Activated CD4-positive, alpha-beta T cell treated with anti-CD3 and anti-CD28 coated beads, Interleukin-2, amount 10 ng/mL, durations not matched to agents 7 days and 5 days (primary cell): ENCODE data around the gene MBIP. TPM values are rescaled to one million over a fixed set of nuclear protein-coding genes. Genes with fewer than 3 reads are reported as not detected.

ENCODE experiments used
- CTCF ChIA-PET: fragments of 350-600 bp; sonication (Branson Sonifier 250); formaldehyde crosslinking; loops from one replicate; lab custom pipeline; 2021; ENCODE audit warnings: antibody characterized with exemption; lab: Charles Lee
- POLR2A ChIA-PET: fragments of 350-600 bp; sonication (Branson Sonifier 250); formaldehyde crosslinking; loops from one replicate; lab custom pipeline; 2021; ENCODE audit warnings: antibody characterized with exemption; lab: Charles Lee
- DNase-seq: peaks from one replicate; pipeline ENCODE4 v3.0.0-alpha.2; 2020
- H3K27ac Mint-ChIP-seq: one replicate; pipeline ENCODE4 v1.8.0; 2021; ENCODE audit warnings: mild to moderate bottlenecking, moderate library complexity, mixed read lengths
- H3K27me3 Mint-ChIP-seq: one replicate; pipeline ENCODE4 v1.8.0; 2021; ENCODE audit warnings: mixed read lengths
- H3K36me3 Mint-ChIP-seq: one replicate; pipeline ENCODE4 v1.8.0; 2021; ENCODE audit warnings: low read depth, mixed read lengths
- H3K4me1 Mint-ChIP-seq: one replicate; pipeline ENCODE4 v1.8.0; 2021; ENCODE audit warnings: mixed read lengths
- H3K4me3 Mint-ChIP-seq: one replicate; pipeline ENCODE4 v1.8.0; 2021; ENCODE audit warnings: mild to moderate bottlenecking, moderate library complexity, mixed read lengths
- H3K9me3 Mint-ChIP-seq: one replicate; pipeline ENCODE4 v1.8.0; 2021; ENCODE audit warnings: mixed read lengths
- total RNA-seq, 2 experiments: library from RNA; stranded (reverse); gene quantifications; one replicate each; pipeline ENCODE4 v1.2.3, GENCODE V29; 2021

Gene MBIP
- total RNA-seq, 2 experiments from 2014 or later = 23.1 to 27.7 TPM

DNA sequence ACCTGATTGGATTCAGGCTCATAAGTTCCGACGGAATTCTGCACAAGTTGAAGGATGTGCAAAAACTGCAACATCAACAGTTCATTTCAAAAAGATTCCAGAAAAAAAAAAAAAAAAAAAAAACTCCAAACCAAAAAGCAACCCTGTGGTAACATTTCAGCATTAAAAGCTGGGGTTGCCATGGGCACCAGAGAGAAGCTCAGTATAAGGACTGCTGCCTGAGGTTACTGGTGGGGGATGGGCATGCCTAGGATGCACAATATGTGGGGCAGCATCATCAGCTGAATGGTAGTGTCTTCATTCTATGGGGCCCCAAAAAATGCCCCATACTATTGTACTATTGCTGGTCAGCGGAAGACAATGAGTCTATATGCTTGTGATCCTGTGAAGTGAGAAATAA lies 44.7 kb downstream of the MBIP start:
- no peak for DNase-seq
- ChIA-PET POLR2A (no interaction called here), CTCF (no interaction called here)
- H3K36me3 Mint-ChIP-seq = no peaks in the 10 kb centered on the region
- H3K4me3 Mint-ChIP-seq = no peak overlapping the region
- no peaks in the 10 kb centered on the region for H3K9me3 Mint-ChIP-seq
- H3K27ac Mint-ChIP-seq = no peak overlapping the region
- peaks cover 65% of the 10 kb centered on the region for H3K27me3 Mint-ChIP-seq
- peaks cover 11% of the 10 kb centered on the region for H3K4me1 Mint-ChIP-seq

DNA sequence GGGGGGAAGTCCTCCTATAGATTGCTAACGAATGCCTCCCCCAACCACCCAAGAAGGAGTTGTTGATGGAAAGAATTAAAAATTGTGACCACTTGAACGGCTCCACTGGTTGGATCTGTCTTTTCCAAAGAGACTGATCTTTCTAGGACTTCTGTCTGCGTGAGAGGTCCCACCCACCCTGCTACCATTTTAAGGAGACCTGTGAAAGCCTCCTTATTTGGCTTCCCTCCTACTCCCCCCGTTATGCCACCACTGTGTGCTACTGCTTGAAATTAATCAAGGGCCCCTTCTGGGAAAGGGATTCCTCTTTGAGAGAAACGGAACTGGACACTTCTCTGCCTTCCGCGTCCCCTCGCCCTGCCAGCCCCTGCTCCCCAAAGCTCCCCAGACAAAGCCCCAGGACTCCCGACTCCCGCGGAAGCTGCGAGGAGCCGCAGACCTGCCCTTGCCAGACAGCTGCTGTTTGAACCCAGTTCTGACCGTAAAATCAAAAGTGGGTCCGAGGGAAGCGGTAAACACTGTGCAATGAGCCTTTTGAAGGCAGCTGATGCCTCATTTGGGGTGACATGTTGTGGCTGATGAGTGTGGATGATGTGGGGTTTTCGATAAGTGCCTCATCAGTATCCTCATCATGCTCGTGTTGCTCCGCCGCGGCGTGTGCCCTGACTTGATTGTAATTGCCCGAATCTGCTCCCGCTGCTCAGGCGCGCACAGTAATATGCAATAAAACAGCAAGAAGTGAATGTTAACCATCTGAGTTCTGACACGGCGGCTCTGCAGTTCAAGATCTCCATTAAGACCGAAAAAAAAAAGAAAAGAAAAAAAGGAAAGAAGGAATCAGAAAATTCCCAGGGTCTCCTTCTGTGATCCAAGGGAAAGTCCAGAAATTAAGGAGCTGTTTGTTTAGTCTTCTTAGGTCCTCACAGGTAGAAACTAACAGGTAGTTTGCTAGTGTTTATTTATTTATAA lies 48.2 kb downstream of the MBIP start:
- CTCF ChIA-PET = interaction anchor here (0.6 kb wide), 1 partner anchor 274 kb away, joined by 3 read pairs; no protein-coding TSS in a partner anchor
- no peak for DNase-seq
- POLR2A ChIA-PET = no interaction called here
- no peaks in the 10 kb centered on the region for H3K36me3 Mint-ChIP-seq
- H3K4me1 Mint-ChIP-seq = peaks cover 11% of the 10 kb centered on the region
- H3K27me3 Mint-ChIP-seq = peaks cover 51% of the 10 kb centered on the region
- peak overlapping the region; percentile 63 for H3K4me3 Mint-ChIP-seq
- H3K9me3 Mint-ChIP-seq = no peaks in the 10 kb centered on the region
- no peak overlapping the region for H3K27ac Mint-ChIP-seq

DNA sequence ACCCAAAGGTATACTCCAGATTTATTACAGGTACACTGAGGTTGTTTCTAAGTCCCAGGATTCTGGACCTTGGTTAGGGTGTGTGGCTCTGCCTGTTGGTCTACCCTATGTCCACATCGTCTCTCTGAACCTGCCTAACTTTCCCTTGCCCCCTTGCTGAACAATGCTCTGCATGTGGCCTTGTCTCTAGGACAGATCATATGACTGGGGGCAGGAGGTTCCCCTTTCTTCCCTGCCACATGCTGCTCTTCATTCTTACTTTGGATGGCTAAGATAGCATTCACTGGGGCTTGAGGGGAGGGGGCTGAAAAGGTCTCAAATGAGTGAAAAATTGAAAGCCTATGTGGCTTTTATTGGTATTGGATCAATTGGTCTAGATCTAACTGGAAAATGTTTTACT lies 49.2 kb downstream of the MBIP start:
- Mint-ChIP-seq H3K27ac (no peak overlapping the region), H3K4me3 (no peak overlapping the region), H3K4me1 (peaks cover 11% of the 10 kb centered on the region), H3K36me3 (no peaks in the 10 kb centered on the region), H3K9me3 (no peaks in the 10 kb centered on the region), H3K27me3 (peaks cover 45% of the 10 kb centered on the region)
- DNase-seq = no peak
- ChIA-PET POLR2A (no interaction called here), CTCF (no interaction called here)

- no peak for DNase-seq
- ChIA-PET POLR2A (no interaction called here), CTCF (interaction anchor here (1.2 kb wide), 1 partner anchor 15 kb away, joined by 3 read pairs; no protein-coding TSS in a partner anchor)
- Mint-ChIP-seq H3K27ac (no peak overlapping the region), H3K27me3 (peaks cover 42% of the 10 kb centered on the region), H3K36me3 (no peaks in the 10 kb centered on the region), H3K9me3 (no peaks in the 10 kb centered on the region), H3K4me1 (peaks cover 11% of the 10 kb centered on the region), H3K4me3 (no peak overlapping the region)
Measured at GRCh38 chr14:36270191-36270590, 50.2 kb downstream of the MBIP start.

DNA sequence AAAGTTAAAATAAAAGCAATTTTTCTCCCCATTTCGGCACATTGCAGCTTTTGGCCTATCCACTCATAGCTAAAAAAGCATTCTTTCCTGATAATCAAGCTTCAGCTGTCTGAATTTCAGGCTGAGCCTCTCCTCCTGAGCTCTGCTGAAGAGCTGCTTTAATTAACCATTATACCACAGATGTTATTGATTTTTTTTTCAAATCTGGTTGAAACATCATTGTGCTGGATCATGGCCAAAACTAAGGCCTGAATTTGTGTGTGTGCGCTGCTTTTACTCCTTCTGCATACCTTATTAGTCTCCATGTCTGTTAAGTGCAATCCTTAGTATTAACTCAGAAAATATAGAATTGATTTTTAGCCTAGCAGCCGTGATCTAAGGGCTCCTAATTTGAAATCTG lies 52.3 kb downstream of the MBIP start:
- Mint-ChIP-seq H3K4me1 (peaks cover 11% of the 10 kb centered on the region), H3K27me3 (peaks cover 30% of the 10 kb centered on the region), H3K4me3 (no peak overlapping the region), H3K27ac (no peak overlapping the region), H3K9me3 (no peaks in the 10 kb centered on the region), H3K36me3 (no peaks in the 10 kb centered on the region)
- DNase-seq = no peak
- ChIA-PET POLR2A (no interaction called here), CTCF (no interaction called here)

DNA sequence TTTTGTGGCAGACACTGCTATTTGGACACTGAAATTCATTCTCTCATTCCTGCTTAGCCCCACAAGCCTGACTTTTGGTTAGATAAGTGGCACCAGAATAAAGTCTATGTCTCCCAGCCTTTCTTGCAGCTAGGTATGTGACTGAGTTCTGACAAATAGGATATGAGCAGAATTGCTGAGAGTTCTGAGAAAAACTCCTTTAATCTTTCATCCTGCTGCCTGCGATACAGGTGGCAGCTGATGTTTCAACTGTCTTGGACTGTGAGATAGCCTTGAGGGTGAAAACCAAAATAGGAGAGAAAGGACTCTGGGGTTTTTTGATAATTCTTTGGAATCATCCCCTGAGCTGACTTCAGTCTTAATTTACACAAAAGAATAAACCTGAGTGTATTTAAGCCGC lies 55.8 kb downstream of the MBIP start:
- H3K9me3 Mint-ChIP-seq = no peaks in the 10 kb centered on the region
- POLR2A ChIA-PET = no interaction called here
- H3K27me3 Mint-ChIP-seq = peaks cover 4% of the 10 kb centered on the region
- CTCF ChIA-PET = no interaction called here
- H3K27ac Mint-ChIP-seq = no peak overlapping the region
- no peak for DNase-seq
- H3K4me3 Mint-ChIP-seq = no peak overlapping the region
- H3K4me1 Mint-ChIP-seq = no peaks in the 10 kb centered on the region
- H3K36me3 Mint-ChIP-seq = no peaks in the 10 kb centered on the region

- no peaks in the 10 kb centered on the region for H3K9me3 Mint-ChIP-seq
- H3K36me3 Mint-ChIP-seq = no peaks in the 10 kb centered on the region
- CTCF ChIA-PET = no interaction called here
- POLR2A ChIA-PET = no interaction called here
- DNase-seq = no peak
- peaks cover 4% of the 10 kb centered on the region for H3K27me3 Mint-ChIP-seq
- no peak overlapping the region for H3K27ac Mint-ChIP-seq
- no peak overlapping the region for H3K4me3 Mint-ChIP-seq
- no peaks in the 10 kb centered on the region for H3K4me1 Mint-ChIP-seq
Measured at GRCh38 chr14:36264107-36264506, 56.3 kb downstream of the MBIP start.

- H3K4me3 Mint-ChIP-seq = no peak overlapping the region
- peaks cover 8% of the 10 kb centered on the region for H3K27me3 Mint-ChIP-seq
- no peaks in the 10 kb centered on the region for H3K36me3 Mint-ChIP-seq
- no peaks in the 10 kb centered on the region for H3K9me3 Mint-ChIP-seq
- no peak overlapping the region for H3K27ac Mint-ChIP-seq
- CTCF ChIA-PET = no interaction called here
- POLR2A ChIA-PET = no interaction called here
- no peak for DNase-seq
- no peaks in the 10 kb centered on the region for H3K4me1 Mint-ChIP-seq
Measured at GRCh38 chr14:36260970-36261640, 59.3 kb downstream of the MBIP start.

GRCh38 chr14:36258241-36258640 lies 62.2 kb downstream of the MBIP start:
- Mint-ChIP-seq H3K9me3 (no peaks in the 10 kb centered on the region), H3K27ac (no peak overlapping the region)

GRCh38 chr14:36256126-36256801 lies 64.2 kb downstream of the MBIP start:
- ChIA-PET CTCF (interaction anchor here (0.6 kb wide), 1 partner anchor 572 kb away, joined by 8 read pairs; no protein-coding TSS in a partner anchor), POLR2A (no interaction called here)
- Mint-ChIP-seq H3K36me3 (no peaks in the 10 kb centered on the region), H3K9me3 (no peaks in the 10 kb centered on the region), H3K4me1 (no peaks in the 10 kb centered on the region), H3K4me3 (no peak overlapping the region), H3K27me3 (peaks cover 11% of the 10 kb centered on the region), H3K27ac (no peak overlapping the region)
- DNase-seq = no peak

More at GRCh38 chr14:36258241-36258640, 62.2 kb downstream of the MBIP start:
- POLR2A ChIA-PET = no interaction called here
- H3K27me3 Mint-ChIP-seq = peaks cover 11% of the 10 kb centered on the region
- no peak for DNase-seq
- CTCF ChIA-PET = no interaction called here
- no peaks in the 10 kb centered on the region for H3K36me3 Mint-ChIP-seq
- H3K4me1 Mint-ChIP-seq = no peaks in the 10 kb centered on the region
- H3K4me3 Mint-ChIP-seq = no peak overlapping the region

DNA sequence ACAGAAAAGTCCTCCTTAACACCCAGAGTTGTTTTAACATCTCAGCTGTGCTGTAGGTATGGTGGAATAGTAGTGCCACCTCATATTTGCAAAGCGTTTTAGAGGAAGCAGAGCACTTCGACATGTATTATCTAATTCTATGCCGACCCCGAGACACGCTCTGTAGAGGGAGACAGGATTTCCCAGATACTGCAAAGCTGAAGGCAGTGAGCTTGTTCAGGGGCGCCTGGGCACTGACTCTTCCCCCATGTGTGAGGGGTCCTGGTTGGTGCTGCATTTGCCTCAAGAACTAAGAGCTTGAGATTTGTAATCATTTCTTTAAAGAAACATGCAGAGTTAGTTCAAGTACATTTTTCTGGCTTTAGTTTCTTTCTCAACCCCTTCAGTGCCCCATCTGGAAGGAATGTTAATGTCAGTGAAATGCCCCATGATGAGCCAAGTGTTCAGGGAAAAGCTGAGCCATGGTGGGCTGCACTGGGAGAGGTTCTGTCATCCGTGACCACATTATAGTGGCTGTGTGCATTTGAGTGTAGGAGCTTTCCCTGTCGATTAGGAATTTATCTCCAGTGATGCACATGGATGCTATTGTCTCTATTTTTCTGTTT lies 66.3 kb downstream of the MBIP start:
- Mint-ChIP-seq H3K4me3 (no peak overlapping the region), H3K27me3 (peaks cover 14% of the 10 kb centered on the region), H3K4me1 (no peaks in the 10 kb centered on the region), H3K36me3 (no peaks in the 10 kb centered on the region), H3K9me3 (peaks cover 3% of the 10 kb centered on the region), H3K27ac (no peak overlapping the region)
- CTCF ChIA-PET = no interaction called here
- POLR2A ChIA-PET = no interaction called here
- DNase-seq = no peak
